Naive thymus-derived CD4-positive, alpha-beta T cell (primary cell): ENCODE measurements around the gene C6orf132. TPM values are rescaled to one million over a fixed set of nuclear protein-coding genes. Genes with fewer than 3 reads are reported as not detected.
"Not testable (repeated sequence)": the region's sequence is repeated elsewhere in the genome, so short reads cannot be mapped to it uniquely, and the experiment has no call there.

Experiments
- ATAC-seq: fragments of 150-1000 bp; cut with Tn5 transposase; 2 replicates; pipeline ENCODE4 v1.10.0; 2021; ENCODE audit warnings: mild to moderate bottlenecking, moderate library complexity
- CTCF ChIA-PET: fragments of 350-600 bp; sonication (Branson Sonifier 250); formaldehyde crosslinking; loops from one replicate; lab custom pipeline; 2021; ENCODE audit warnings: antibody characterized with exemption; lab: Charles Lee
- POLR2A ChIA-PET: fragments of 350-600 bp; sonication (Branson Sonifier 250); formaldehyde crosslinking; loops from one replicate; lab custom pipeline; 2021; ENCODE audit warnings: antibody characterized with exemption, inconsistent platforms; lab: Charles Lee
- DNase-seq, 9 donors: peaks; one replicate each; pipeline versions ENCODE4 v3.0.0 to v3.0.0-alpha.2; 2020 to 2022; ENCODE audit warnings: mixed read lengths in 1 of 9
- H3K27ac ChIP-seq: one replicate; pipeline ENCODE4 v1.7.0; 2013; ENCODE audit warnings: mild to moderate bottlenecking, low read depth, low read length, moderate library complexity
- H3K27me3 ChIP-seq, 2 donors: one replicate each; pipeline ENCODE4 v1.7.0; 2013; ENCODE audit warnings: low read length in 2 of 2, mild to moderate bottlenecking in 2 of 2, moderate library complexity in 2 of 2; ENCODE audit not compliant: control insufficient read depth in 2 of 2, insufficient read depth in 2 of 2
- H3K36me3 ChIP-seq, 3 experiments: 1 replicate in 2 of 3; 2 replicates in 1 of 3; pipeline ENCODE4 v1.7.0; 2013; ENCODE audit warnings: low read length in 3 of 3, mild to moderate bottlenecking in 3 of 3, moderate library complexity in 1 of 3; ENCODE audit not compliant: insufficient read depth in 3 of 3, control insufficient read depth in 2 of 3
- H3K4me1 ChIP-seq, 2 donors: one replicate each; pipeline ENCODE4 v1.7.0; 2013; ENCODE audit warnings: low read length in 2 of 2, mild to moderate bottlenecking in 2 of 2, moderate library complexity in 1 of 2; ENCODE audit not compliant: control insufficient read depth in 2 of 2, insufficient read depth in 2 of 2
- H3K4me3 ChIP-seq: 2 replicates; pipeline ENCODE4 v1.7.0; 2013; ENCODE audit warnings: mild to moderate bottlenecking, low read length
- H3K9me3 ChIP-seq, 3 experiments: 1 replicate in 2 of 3; 2 replicates in 1 of 3; pipeline ENCODE4 v1.7.0; 2013; ENCODE audit warnings: low read length in 3 of 3; ENCODE audit not compliant: control insufficient read depth in 2 of 3
- H3K27ac Mint-ChIP-seq, 9 donors: one replicate each; pipeline ENCODE4 v1.8.0; 2020 to 2022; ENCODE audit warnings: mixed read lengths in 9 of 9, mild to moderate bottlenecking in 8 of 9, moderate library complexity in 5 of 9, inconsistent platforms in 2 of 9
- H3K27me3 Mint-ChIP-seq, 5 donors: one replicate each; pipeline ENCODE4 v1.8.0; 2021 to 2022; ENCODE audit warnings: mixed read lengths in 5 of 5, mild to moderate bottlenecking in 1 of 5
- H3K36me3 Mint-ChIP-seq, 5 donors: one replicate each; pipeline ENCODE4 v1.8.0; 2020 to 2022; ENCODE audit warnings: mixed read lengths in 5 of 5, mild to moderate bottlenecking in 3 of 5, inconsistent platforms in 1 of 5
- H3K4me1 Mint-ChIP-seq, 7 donors: one replicate each; pipeline ENCODE4 v1.8.0; 2020 to 2022; ENCODE audit warnings: mixed read lengths in 7 of 7, mild to moderate bottlenecking in 3 of 7, inconsistent platforms in 1 of 7
- H3K4me3 Mint-ChIP-seq, 10 donors: one replicate each; pipeline ENCODE4 v1.8.0; 2020 to 2022; ENCODE audit warnings: mild to moderate bottlenecking in 10 of 10, mixed read lengths in 10 of 10, moderate library complexity in 6 of 10, inconsistent platforms in 2 of 10
- H3K9me3 Mint-ChIP-seq, 11 donors: one replicate each; pipeline ENCODE4 v1.8.0; 2020 to 2022; ENCODE audit warnings: mixed read lengths in 11 of 11, mild to moderate bottlenecking in 4 of 11, inconsistent platforms in 1 of 11, moderate library complexity in 1 of 11
- intact Hi-C, 2 donors: fragments of 100-400 bp; cut with micrococcal nuclease; formaldehyde crosslinking; loops; one replicate each; pipeline ENCODE4 v1.15.1; 2023
- polyA plus RNA-seq, 2 donors: library from polyadenylated mRNA; unstranded; fragments of 300-500 nt; fragmentation: Illumina TruSeq; gene quantifications; one replicate each; pipeline ENCODE4 v1.2.3, GENCODE V29; 2021
- total RNA-seq, 6 experiments: library from RNA in 5 of 6; stranded (reverse) in 5 of 6; gene quantifications; 1 replicate in 5 of 6; 2 replicates in 1 of 6; pipeline ENCODE4 v1.2.3 and lab custom pipeline; 2021 to 2026

The C6orf132 gene
- total and polyA plus RNA-seq, 7 experiments from 2014 or later, result 0.07 TPM; not detected in 6

GRCh38 chr6:42171813-42172581 is 29.6 kb upstream of the C6orf132 start:
- H3K27me3 Mint-ChIP-seq, result peaks cover 0 to 4% (median 0%) of the 10 kb centered on the region in 5 donors
- DNase-seq, result no peak
- Histone ChIP-seq H3K4me3 (no peak overlapping the region), H3K27me3 (no peaks in the 10 kb centered on the region), H3K9me3 (no peaks in the 10 kb centered on the region), H3K36me3 (no peaks in the 10 kb centered on the region), H3K27ac (no peak overlapping the region), H3K4me1 (no peaks in the 10 kb centered on the region)
- H3K9me3 Mint-ChIP-seq, result peaks cover 0 to 1% (median 0%) of the 10 kb centered on the region in 11 donors
- intact Hi-C loops, result no loop called here
- no peaks in the 10 kb centered on the region for H3K36me3 Mint-ChIP-seq
- ChIA-PET POLR2A (no interaction called here), CTCF (interaction anchor here (0.7 to 0.9 kb wide), 2 partner anchors 9 to 324 kb away, joined by 3 read pairs; no protein-coding TSS in a partner anchor)
- H3K27ac Mint-ChIP-seq, result no peak overlapping the region
- peaks cover 0 to 2% (median 0%) of the 10 kb centered on the region in 7 donors for H3K4me1 Mint-ChIP-seq
- no peak overlapping the region for H3K4me3 Mint-ChIP-seq
- no peak for ATAC-seq

GRCh38 chr6:42169780-42170179 is 27.4 kb upstream of the C6orf132 start:
- not testable (repeated sequence) for DNase-seq, H3K36me3 ChIP-seq, H3K27ac Mint-ChIP-seq, H3K9me3 Mint-ChIP-seq, H3K36me3 Mint-ChIP-seq, H3K4me1 Mint-ChIP-seq, H3K27me3 ChIP-seq, ATAC-seq, H3K27ac ChIP-seq, H3K4me1 ChIP-seq, H3K4me3 ChIP-seq, H3K4me3 Mint-ChIP-seq, H3K27me3 Mint-ChIP-seq, H3K9me3 ChIP-seq
- ChIA-PET CTCF (interaction anchor here (0.6 to 1.2 kb wide), 4 partner anchors 126 to 578 kb away, joined by 3 to 5 read pairs (median 3); no protein-coding TSS in a partner anchor), POLR2A (interaction anchor here (0.6 kb wide), 1 partner anchor 117 kb away, joined by 3 read pairs; no protein-coding TSS in a partner anchor)
- intact Hi-C loops, result loop anchor here (5.0 to 10.0 kb wide), 3 partner anchors 367 to 565 kb away; no protein-coding TSS in a partner anchor

GRCh38 chr6:42168650-42169049 is 26.2 kb upstream of the C6orf132 start:
- CTCF ChIA-PET, result interaction anchor here (1.0 to 1.3 kb wide), 2 partner anchors 125 to 322 kb away, joined by 3 to 5 read pairs; no protein-coding TSS in a partner anchor
- Histone ChIP-seq H3K36me3 (no peaks in the 10 kb centered on the region), H3K4me1 (no peaks in the 10 kb centered on the region), H3K27me3 (no peaks in the 10 kb centered on the region), H3K9me3 (no peaks in the 10 kb centered on the region), H3K27ac (no peak overlapping the region), H3K4me3 (no peak overlapping the region)
- intact Hi-C loops, result loop anchor here (5.0 to 10.0 kb wide), 3 partner anchors 366 to 564 kb away; no protein-coding TSS in a partner anchor
- POLR2A ChIA-PET, result no interaction called here
- Mint-ChIP-seq H3K27ac (no peak overlapping the region), H3K36me3 (no peaks in the 10 kb centered on the region), H3K27me3 (peaks cover 0 to 2% (median 0%) of the 10 kb centered on the region in 5 donors), H3K4me1 (peaks cover 0 to 10% (median 5%) of the 10 kb centered on the region in 7 donors), H3K9me3 (no peaks in the 10 kb centered on the region), H3K4me3 (no peak overlapping the region)
- DNase-seq (no peak), ATAC-seq (no peak)

GRCh38 chr6:42166444-42167141 is 24.2 kb upstream of the C6orf132 start:
- Histone ChIP-seq H3K27me3 (no peaks in the 10 kb centered on the region), H3K27ac (no peak overlapping the region), H3K4me3 (no peak overlapping the region), H3K4me1 (no peaks in the 10 kb centered on the region), H3K36me3 (no peaks in the 10 kb centered on the region), H3K9me3 (no peaks in the 10 kb centered on the region)
- Mint-ChIP-seq H3K36me3 (no peaks in the 10 kb centered on the region), H3K9me3 (no peaks in the 10 kb centered on the region), H3K4me1 (peaks cover 0 to 10% (median 5%) of the 10 kb centered on the region in 7 donors), H3K4me3 (no peak overlapping the region), H3K27ac (peak overlapping the region in 2 of 9 donors; percentile 10 to 51), H3K27me3 (peaks cover 0 to 6% (median 3%) of the 10 kb centered on the region in 5 donors)
- intact Hi-C loops, result loop anchor here (1.0 to 10.0 kb wide), 11 partner anchors 62 to 564 kb away; partner anchors contain the start of gene PRICKLE4 (in 2 of the 2)
- CTCF ChIA-PET, result interaction anchor here (0.7 to 1.0 kb wide), 4 partner anchors 17 to 386 kb away, joined by 3 to 4 read pairs (median 4); partner anchors contain the start of gene PRICKLE4
- POLR2A ChIA-PET, result no interaction called here
- peak; percentile 48 to 83 (median 71) for DNase-seq
- ATAC-seq, result peak; percentile 95

GRCh38 chr6:42165016-42165415 is 22.6 kb upstream of the C6orf132 start:
- no peaks in the 10 kb centered on the region for H3K9me3 ChIP-seq
- intact Hi-C loops, result loop anchor here (5.0 to 10.0 kb wide), 3 partner anchors 363 to 560 kb away; no protein-coding TSS in a partner anchor
- Mint-ChIP-seq H3K36me3 (no peaks in the 10 kb centered on the region), H3K4me3 (no peak overlapping the region), H3K4me1 (peaks cover 0 to 10% (median 5%) of the 10 kb centered on the region in 7 donors), H3K27ac (no peak overlapping the region), H3K9me3 (no peaks in the 10 kb centered on the region), H3K27me3 (peaks cover 0 to 10% (median 8%) of the 10 kb centered on the region in 5 donors)
- no peaks in the 10 kb centered on the region for H3K27me3 ChIP-seq
- no peak for ATAC-seq
- no peaks in the 10 kb centered on the region for H3K4me1 ChIP-seq
- no peak overlapping the region for H3K27ac ChIP-seq
- no peak overlapping the region for H3K4me3 ChIP-seq
- ChIA-PET CTCF (interaction anchor here (0.6 to 1.3 kb wide), 5 partner anchors 9 to 691 kb away, joined by 3 to 7 read pairs (median 3); a partner anchor contains a TSS), POLR2A (no interaction called here)
- no peaks in the 10 kb centered on the region for H3K36me3 ChIP-seq
- no peak for DNase-seq

- intact Hi-C loops, result loop anchor here in 1 of 2 donors (10.0 kb wide), 1 partner anchor 559 kb away; no protein-coding TSS in a partner anchor
- no peak for DNase-seq
- POLR2A ChIA-PET, result interaction anchor here (0.6 kb wide), 1 partner anchor 829 kb away, joined by 3 read pairs; no protein-coding TSS in a partner anchor
- no peaks in the 10 kb centered on the region for H3K36me3 ChIP-seq
- no peak for ATAC-seq
- H3K36me3 Mint-ChIP-seq, result no peaks in the 10 kb centered on the region
- no peaks in the 10 kb centered on the region for H3K9me3 ChIP-seq
- no peaks in the 10 kb centered on the region for H3K9me3 Mint-ChIP-seq
- H3K27me3 Mint-ChIP-seq, result peaks cover 0 to 10% (median 8%) of the 10 kb centered on the region in 5 donors
- no peak overlapping the region for H3K27ac Mint-ChIP-seq
- no peak overlapping the region for H3K4me3 ChIP-seq
- peaks cover 0 to 10% (median 5%) of the 10 kb centered on the region in 7 donors for H3K4me1 Mint-ChIP-seq
- H3K27ac ChIP-seq, result no peak overlapping the region
- H3K4me3 Mint-ChIP-seq, result no peak overlapping the region
- H3K27me3 ChIP-seq, result no peaks in the 10 kb centered on the region
- no peaks in the 10 kb centered on the region for H3K4me1 ChIP-seq
- CTCF ChIA-PET, result interaction anchor here (0.6 to 1.4 kb wide), 8 partner anchors 8 to 379 kb away, joined by 3 to 4 read pairs (median 3); a partner anchor contains a TSS
These were observed 21.6 kb upstream of the C6orf132 start for GRCh38 chr6:42163981-42164380.
